NCI-H1930 (cell line): ENCODE data around the gene TRPM3.
A peak's percentile ranks its signal among the peaks of the same experiment; 100 is the strongest.

Experiments
- DNase-seq, 2 experiments: peaks; one replicate each; lab custom pipeline; 2025; lab: John Stamatoyannopoulos, UW

The TRPM3 gene

GRCh38 chr9:70580606-70581195, 540.7 kb downstream of the TRPM3 start:
- DNase-seq = no peak

- no peak for DNase-seq
Observed at GRCh38 chr9:70579686-70580085, 541.7 kb downstream of the TRPM3 start.

- DNase-seq = no peak
Observed at GRCh38 chr9:70578720-70579119, 542.7 kb downstream of the TRPM3 start.

GRCh38 chr9:70577671-70578070, 543.8 kb downstream of the TRPM3 start:
- no peak for DNase-seq

GRCh38 chr9:70576116-70576515, 545.3 kb downstream of the TRPM3 start:
- DNase-seq = no peak

- peak in 1 of 2 experiments; percentile 14 for DNase-seq
Observed at GRCh38 chr9:70574151-70574837, 547.1 kb downstream of the TRPM3 start.

- DNase-seq = no peak
Observed at GRCh38 chr9:70573308-70573707, 548.1 kb downstream of the TRPM3 start.

GRCh38 chr9:70571258-70571657, 550.2 kb downstream of the TRPM3 start:
- DNase-seq = no peak

GRCh38 chr9:70569791-70570190, 551.6 kb downstream of the TRPM3 start:
- DNase-seq = no peak

GRCh38 chr9:70569070-70569772, 552.2 kb downstream of the TRPM3 start:
- DNase-seq = no peak

GRCh38 chr9:70567511-70567910, 553.9 kb downstream of the TRPM3 start:
- no peak for DNase-seq

- no peak for DNase-seq
Observed at GRCh38 chr9:70566751-70567150, 554.7 kb downstream of the TRPM3 start.

GRCh38 chr9:70566066-70566465, 555.4 kb downstream of the TRPM3 start:
- no peak for DNase-seq

- no peak for DNase-seq
Observed at GRCh38 chr9:70564468-70565335, 556.7 kb downstream of the TRPM3 start.

- no peak for DNase-seq
Observed at GRCh38 chr9:70563431-70564204, 557.8 kb downstream of the TRPM3 start.

GRCh38 chr9:70563010-70563409, 558.4 kb downstream of the TRPM3 start:
- no peak for DNase-seq

- no peak for DNase-seq
Observed at GRCh38 chr9:70561786-70562395, 559.5 kb downstream of the TRPM3 start.

GRCh38 chr9:70561111-70561510, 560.3 kb downstream of the TRPM3 start:
- no peak for DNase-seq

- no peak for DNase-seq
Observed at GRCh38 chr9:70559102-70559501, 562.3 kb downstream of the TRPM3 start.

GRCh38 chr9:70557661-70558369, 563.6 kb downstream of the TRPM3 start:
- no peak for DNase-seq
